HepG2 (cell line): ENCODE measurements around the gene LRRC45. TPM values are rescaled to one million over a fixed set of nuclear protein-coding genes. Genes with fewer than 3 reads are reported as not detected.

Experiments used
- ATAC-seq: fragments of 200-7000 bp; cut with Tn5 transposase; 3 replicates; pipeline ENCODE4 v1.9.1; 2020; ENCODE audit warnings: mild to moderate bottlenecking, moderate library complexity
- BruUV-seq: library from RNA; stranded (reverse); fragments of 400-500 nt; replicated peaks from 2 replicates; lab custom pipeline; 2021; lab: Mats Ljungman, UMichigan
- CTCF ChIA-PET: fragments of 300-600 bp; formaldehyde crosslinking; extraction: SDS; loops from one replicate; lab custom pipeline; 2021; ENCODE audit warnings: low total read pairs, inconsistent platforms, low intra/inter-chr PET ratio; lab: Yijun Ruan, JAX
- POLR2A ChIA-PET: fragments of 350-600 bp; sonication (Branson Sonifier 250); formaldehyde crosslinking; loops from one replicate; lab custom pipeline; 2020; ENCODE audit warnings: antibody characterized with exemption, inconsistent platforms; lab: Yijun Ruan, JAX
- DNase-seq: peaks from one replicate; pipeline ENCODE4 v3.0.0-alpha.2; 2015; ENCODE audit warnings: low spot score
- FAIRE-seq: peaks from 3 replicates; lab custom pipeline; 2011; peaks lifted over from hg19 to GRCh38; lab: Jason Lieb, UNC
- H2AFZ ChIP-seq: one replicate; pipeline ENCODE4 v1.6.1; 2011; ENCODE audit warnings: low read length, inconsistent platforms
- H3K27ac ChIP-seq: fragments of 300-600 bp; 3 replicates; pipeline ENCODE4 v1.8.0; 2011; ENCODE audit warnings: mixed run types, mild to moderate bottlenecking, mixed read lengths, low read length, inconsistent platforms; ENCODE audit not compliant: insufficient read depth; ENCODE audit errors: extremely low read length
- H3K27me3 ChIP-seq, 2 experiments: fragments of 200-600 bp in 1 of 2; 2 replicates in 1 of 2; 3 replicates in 1 of 2; pipeline versions ENCODE4 v1.6.0 to v1.8.0; 2011; ENCODE audit warnings: low read length in 2 of 2, mild to moderate bottlenecking in 2 of 2, moderate library complexity in 2 of 2, inconsistent platforms in 1 of 2; ENCODE audit not compliant: insufficient read depth in 2 of 2, control insufficient read depth in 1 of 2
- H3K36me3 ChIP-seq, 2 experiments: fragments of 200-600 bp in 1 of 2; replicated peaks in 1 of 2; 2 replicates in 1 of 2; 3 replicates in 1 of 2; pipeline versions ENCODE4 v1.5.1 to v1.8.0; 2011; ENCODE audit warnings: low read length in 2 of 2, inconsistent platforms in 1 of 2; ENCODE audit not compliant: insufficient read depth in 2 of 2, control insufficient read depth in 1 of 2
- H3K4me1 ChIP-seq: 2 replicates; pipeline ENCODE4 v1.5.1; 2012; ENCODE audit warnings: low read length, inconsistent platforms; ENCODE audit not compliant: insufficient read depth
- H3K4me2 ChIP-seq: 2 replicates; pipeline ENCODE4 v1.6.0; 2011; ENCODE audit warnings: low read depth, low read length, inconsistent platforms
- H3K4me3 ChIP-seq, 3 experiments: fragments of 200-600 bp in 1 of 3; sonication (generic), shearing (Covaris generic) in 1 of 3; replicated peaks in 1 of 3; 2 replicates each; pipeline ENCODE4 v1.5.1; 2011 to 2016; ENCODE audit warnings: low read length in 3 of 3, inconsistent platforms in 2 of 3, low read depth in 2 of 3, mild to moderate bottlenecking in 2 of 3, control low read depth in 1 of 3, mixed read lengths in 1 of 3; ENCODE audit not compliant: insufficient read depth in 1 of 3
- H3K79me2 ChIP-seq: one replicate; pipeline ENCODE4 v1.6.1; 2011; ENCODE audit warnings: low read length, inconsistent platforms; ENCODE audit not compliant: insufficient read depth
- H3K9ac ChIP-seq: 2 replicates; pipeline ENCODE4 v1.6.0; 2011; ENCODE audit warnings: mild to moderate bottlenecking, low read depth, low read length, inconsistent platforms; ENCODE audit not compliant: insufficient read depth
- H3K9me3 ChIP-seq: 2 replicates; pipeline ENCODE4 v1.5.1; 2012; ENCODE audit warnings: mild to moderate bottlenecking, low read length
- H4K20me1 ChIP-seq: 2 replicates; pipeline ENCODE4 v1.6.0; 2011; ENCODE audit warnings: inconsistent platforms, mild to moderate bottlenecking, low read length, moderate library complexity; ENCODE audit not compliant: insufficient read depth
- DNMT1 ChIP-seq: sonication (generic); formaldehyde crosslinking; IDR thresholded peaks from 2 replicates; pipeline ENCODE4 v1.5.1; 2020; ENCODE audit warnings: mild to moderate bottlenecking, missing genetic modification reagents
- FOSL1 ChIP-seq: sonication (generic); formaldehyde crosslinking; IDR thresholded peaks from 2 replicates; pipeline ENCODE4 v1.9.0; 2021; ENCODE audit warnings: missing genetic modification reagents, borderline replicate concordance
- MED8 ChIP-seq: sonication (generic); formaldehyde crosslinking; IDR thresholded peaks from 2 replicates; pipeline ENCODE4 v1.8.1; 2023; ENCODE audit warnings: mild to moderate bottlenecking, missing genetic modification reagents; ENCODE audit not compliant: insufficient replicate concordance
- PAWR ChIP-seq: sonication (generic); formaldehyde crosslinking; IDR thresholded peaks from 2 replicates; pipeline ENCODE4 v1.4.0; 2020; ENCODE audit warnings: missing genetic modification reagents, mild to moderate bottlenecking, borderline replicate concordance
- RFXAP ChIP-seq: sonication (generic); formaldehyde crosslinking; IDR thresholded peaks from 2 replicates; pipeline ENCODE4 v1.4.0; 2020; ENCODE audit warnings: missing genetic modification reagents, borderline replicate concordance
- SAFB2 ChIP-seq: sonication (generic); formaldehyde crosslinking; IDR thresholded peaks from 2 replicates; pipeline ENCODE4 v1.5.1; 2020; ENCODE audit warnings: missing genetic modification reagents, low read depth, mild to moderate bottlenecking, borderline replicate concordance
- TAF15 ChIP-seq: fragments of 200-400 bp; formaldehyde crosslinking; IDR thresholded peaks from one replicate; pipeline ENCODE4 v1.6.1; 2018; ENCODE audit warnings: mild to moderate bottlenecking, low read depth, low read length; ENCODE audit not compliant: poor library complexity, severe bottlenecking
- ZNF230 ChIP-seq: sonication (generic); formaldehyde crosslinking; IDR thresholded peaks from 2 replicates; pipeline ENCODE4 v1.4.0; 2020; ENCODE audit warnings: mild to moderate bottlenecking, missing genetic modification reagents
- ZNF510 ChIP-seq: sonication (generic); formaldehyde crosslinking; IDR thresholded peaks from 2 replicates; pipeline ENCODE4 v1.4.0; 2020; ENCODE audit warnings: low read depth, mild to moderate bottlenecking, missing genetic modification reagents
- WGBS: methylation state at CpG from one replicate; pipeline ENCODE4 v1.1.6; 2017; ENCODE audit warnings: low lambda C conversion rate; 5-methylcytosine and 5-hydroxymethylcytosine counted together
- in situ Hi-C: cut with HindIII; loops from 2 replicates; pipeline ENCODE4 v1.10.0; 2017; ENCODE audit warnings: low pct_unique_long_range_greater_than_20kb; ENCODE audit not compliant: extremely low pct_ligation_motif_present
- intact Hi-C: fragments of 100-400 bp; cut with micrococcal nuclease; formaldehyde crosslinking; loops from one replicate; pipeline ENCODE4 v1.10.0; 2022; ENCODE audit not compliant: unreplicated experiment
- polyA plus RNA-seq, 8 experiments: library from polyadenylated mRNA; depleted of rRNA in 3 of 8; stranded (reverse) in 7 of 8; unstranded in 1 of 8; fragments of >200 nt; fragmentation: Illumina TruSeq in 4 of 8; extraction: Trizol in 4 of 8; gene quantifications; 2 replicates each; pipeline versions ENCODE4 v1.2.1 to v1.2.3, GENCODE V29; 2011 to 2016; ENCODE audit warnings: low read depth in 4 of 8, missing spikeins in 1 of 8, mixed read lengths in 1 of 8; ENCODE audit not compliant: insufficient read depth in 1 of 8
- total RNA-seq, 5 experiments: library from RNA; depleted of rRNA; stranded (reverse); fragments of >200 nt; fragmentation: Illumina TruSeq; extraction: Trizol; gene quantifications; 2 replicates each; pipeline ENCODE4 v1.2.3, GENCODE V29; 2016; ENCODE audit warnings: low read depth in 1 of 5
- TF ChIP-seq, protein P1 (sequence below): sonication (generic); formaldehyde crosslinking; IDR thresholded peaks from 2 replicates; pipeline ENCODE4 v1.4.0; 2020; ENCODE audit warnings: missing genetic modification reagents, low read depth, mild to moderate bottlenecking, borderline replicate concordance
- TF ChIP-seq, protein P2 (sequence below): sonication (generic); formaldehyde crosslinking; IDR thresholded peaks from 2 replicates; pipeline ENCODE4 v1.4.0; 2020; ENCODE audit warnings: mild to moderate bottlenecking, missing genetic modification reagents, borderline replicate concordance
- TF ChIP-seq, protein P3 (sequence below): sonication (generic); formaldehyde crosslinking; IDR thresholded peaks from 2 replicates; pipeline ENCODE4 v1.9.0; 2022; ENCODE audit warnings: low read depth, missing genetic modification reagents
- TF ChIP-seq, protein P4 (sequence below): sonication (generic); formaldehyde crosslinking; IDR thresholded peaks from 2 replicates; pipeline ENCODE4 v1.8.1; 2023; ENCODE audit warnings: mild to moderate bottlenecking, missing genetic modification reagents

Gene LRRC45
- total and polyA plus RNA-seq, 2 of the 13 experiments (the other 11 are each of a cell fraction or from before 2014, with no cell fraction given) = 11.6 to 48.1 TPM

DNA sequence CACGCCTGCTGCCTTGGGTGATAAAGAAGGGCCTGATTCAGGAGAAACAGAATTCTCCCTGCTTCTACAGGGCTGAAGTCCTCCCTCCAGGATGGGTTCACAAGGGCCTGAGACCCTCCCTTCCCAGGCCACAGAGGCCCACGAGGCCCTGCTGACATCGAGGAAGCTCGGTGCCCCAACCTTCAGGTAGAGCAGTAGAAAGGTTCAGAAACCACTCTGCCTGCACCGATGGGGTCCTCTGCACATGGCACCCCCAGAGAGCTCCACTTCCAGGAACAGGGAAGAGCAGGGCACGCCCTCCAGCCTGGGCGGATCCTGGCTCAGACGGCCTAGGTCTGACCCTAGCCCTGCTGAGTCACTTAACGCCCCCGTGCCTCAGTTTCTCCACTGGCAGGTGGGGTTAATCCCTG is 1.2 kb upstream of the LRRC45 start:
- in situ Hi-C loops = loop anchor here (5.0 kb wide), 1 partner anchor 65 kb away; no protein-coding TSS in a partner anchor
- H3K4me1 ChIP-seq = peaks cover 79% of the 10 kb centered on the region
- H3K9me3 ChIP-seq = no peaks in the 10 kb centered on the region
- H3K4me2 ChIP-seq = peak overlapping the region; percentile 95
- H3K27ac ChIP-seq = peak overlapping the region; percentile 78
- no peak for DNase-seq
- H2AFZ ChIP-seq = no peak overlapping the region
- BruUV-seq = no TSS peak
- peaks cover 41% of the 10 kb centered on the region for H3K79me2 ChIP-seq
- WGBS = 5% methylated on average over 5 of the region's 10 CpGs
- no peaks in the 10 kb centered on the region; a peak in 1 of 5 replicates for H3K27me3 ChIP-seq
- FAIRE-seq = peak; percentile 59
- intact Hi-C loops = loop anchor here (1.0 to 5.0 kb wide), 5 partner anchors 22 to 155 kb away; no protein-coding TSS in a partner anchor
- ChIA-PET CTCF (interaction anchor here (0.9 to 6.8 kb wide), 7 partner anchors 21 to 132 kb away, joined by 3 to 181 read pairs (median 5); partner anchors contain the start of genes ALYREF, ANAPC11 and NOTUM), POLR2A (interaction anchor here (0.9 to 14.1 kb wide), 22 partner anchors 8 to 295 kb away, joined by 3 to 470 read pairs (median 8); partner anchors contain the start of genes DCXR, FASN, MAFG and NOTUM)
- H3K36me3 ChIP-seq = peaks cover 4 to 5% of the 10 kb centered on the region in 2 experiments; a peak in 3 of 5 replicates
- no peaks in the 10 kb centered on the region; the same call in 1 of the 2 replicates for H4K20me1 ChIP-seq
- peak overlapping the region; percentile 95 for H3K9ac ChIP-seq
- peak; percentile 12 for ATAC-seq
- peak overlapping the region; percentile 79 to 90 (median 88) for H3K4me3 ChIP-seq
- 0 out of 2 replicates have a peak, but pooled peaks have one; percentile 7 for TF ChIP-seq ZNF510 (CRISPR knock-in tag)
- TF ChIP-seq, protein P1, sequence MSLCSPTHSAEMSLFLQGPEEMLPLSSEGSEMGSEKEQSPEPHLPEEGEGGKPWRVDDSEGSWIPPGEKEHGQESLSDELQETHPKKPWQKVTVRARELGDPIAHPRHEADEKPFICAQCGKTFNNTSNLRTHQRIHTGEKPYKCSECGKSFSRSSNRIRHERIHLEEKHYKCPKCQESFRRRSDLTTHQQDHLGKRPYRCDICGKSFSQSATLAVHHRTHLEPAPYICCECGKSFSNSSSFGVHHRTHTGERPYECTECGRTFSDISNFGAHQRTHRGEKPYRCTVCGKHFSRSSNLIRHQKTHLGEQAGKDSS = peak; percentile 17; the same call in 1 of the 2 replicates
- TF ChIP-seq RFXAP (CRISPR knock-in tag) = no peak
- TF ChIP-seq PAWR (CRISPR knock-in tag) = no peak
- no peak for TF ChIP-seq SAFB2 (CRISPR knock-in tag)
- TF ChIP-seq, protein P2, sequence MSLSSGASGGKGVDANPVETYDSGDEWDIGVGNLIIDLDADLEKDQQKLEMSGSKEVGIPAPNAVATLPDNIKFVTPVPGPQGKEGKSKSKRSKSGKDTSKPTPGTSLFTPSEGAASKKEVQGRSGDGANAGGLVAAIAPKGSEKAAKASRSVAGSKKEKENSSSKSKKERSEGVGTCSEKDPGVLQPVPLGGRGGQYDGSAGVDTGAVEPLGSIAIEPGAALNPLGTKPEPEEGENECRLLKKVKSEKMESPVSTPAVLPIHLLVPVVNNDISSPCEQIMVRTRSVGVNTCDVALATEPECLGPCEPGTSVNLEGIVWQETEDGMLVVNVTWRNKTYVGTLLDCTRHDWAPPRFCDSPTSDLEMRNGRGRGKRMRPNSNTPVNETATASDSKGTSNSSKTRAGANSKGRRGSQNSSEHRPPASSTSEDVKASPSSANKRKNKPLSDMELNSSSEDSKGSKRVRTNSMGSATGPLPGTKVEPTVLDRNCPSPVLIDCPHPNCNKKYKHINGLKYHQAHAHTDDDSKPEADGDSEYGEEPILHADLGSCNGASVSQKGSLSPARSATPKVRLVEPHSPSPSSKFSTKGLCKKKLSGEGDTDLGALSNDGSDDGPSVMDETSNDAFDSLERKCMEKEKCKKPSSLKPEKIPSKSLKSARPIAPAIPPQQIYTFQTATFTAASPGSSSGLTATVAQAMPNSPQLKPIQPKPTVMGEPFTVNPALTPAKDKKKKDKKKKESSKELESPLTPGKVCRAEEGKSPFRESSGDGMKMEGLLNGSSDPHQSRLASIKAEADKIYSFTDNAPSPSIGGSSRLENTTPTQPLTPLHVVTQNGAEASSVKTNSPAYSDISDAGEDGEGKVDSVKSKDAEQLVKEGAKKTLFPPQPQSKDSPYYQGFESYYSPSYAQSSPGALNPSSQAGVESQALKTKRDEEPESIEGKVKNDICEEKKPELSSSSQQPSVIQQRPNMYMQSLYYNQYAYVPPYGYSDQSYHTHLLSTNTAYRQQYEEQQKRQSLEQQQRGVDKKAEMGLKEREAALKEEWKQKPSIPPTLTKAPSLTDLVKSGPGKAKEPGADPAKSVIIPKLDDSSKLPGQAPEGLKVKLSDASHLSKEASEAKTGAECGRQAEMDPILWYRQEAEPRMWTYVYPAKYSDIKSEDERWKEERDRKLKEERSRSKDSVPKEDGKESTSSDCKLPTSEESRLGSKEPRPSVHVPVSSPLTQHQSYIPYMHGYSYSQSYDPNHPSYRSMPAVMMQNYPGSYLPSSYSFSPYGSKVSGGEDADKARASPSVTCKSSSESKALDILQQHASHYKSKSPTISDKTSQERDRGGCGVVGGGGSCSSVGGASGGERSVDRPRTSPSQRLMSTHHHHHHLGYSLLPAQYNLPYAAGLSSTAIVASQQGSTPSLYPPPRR (CRISPR knock-in tag) = no peak
- TF ChIP-seq, protein P3, sequence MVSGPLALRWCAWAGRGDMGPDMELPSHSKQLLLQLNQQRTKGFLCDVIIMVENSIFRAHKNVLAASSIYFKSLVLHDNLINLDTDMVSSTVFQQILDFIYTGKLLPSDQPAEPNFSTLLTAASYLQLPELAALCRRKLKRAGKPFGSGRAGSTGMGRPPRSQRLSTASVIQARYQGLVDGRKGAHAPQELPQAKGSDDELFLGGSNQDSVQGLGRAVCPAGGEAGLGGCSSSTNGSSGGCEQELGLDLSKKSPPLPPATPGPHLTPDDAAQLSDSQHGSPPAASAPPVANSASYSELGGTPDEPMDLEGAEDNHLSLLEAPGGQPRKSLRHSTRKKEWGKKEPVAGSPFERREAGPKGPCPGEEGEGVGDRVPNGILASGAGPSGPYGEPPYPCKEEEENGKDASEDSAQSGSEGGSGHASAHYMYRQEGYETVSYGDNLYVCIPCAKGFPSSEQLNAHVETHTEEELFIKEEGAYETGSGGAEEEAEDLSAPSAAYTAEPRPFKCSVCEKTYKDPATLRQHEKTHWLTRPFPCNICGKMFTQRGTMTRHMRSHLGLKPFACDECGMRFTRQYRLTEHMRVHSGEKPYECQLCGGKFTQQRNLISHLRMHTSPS (CRISPR knock-in tag) = no peak
- TF ChIP-seq MED8 (CRISPR knock-in tag) = peak; percentile 2
- no peak for TF ChIP-seq FOSL1 (CRISPR knock-in tag)
- no peak for TF ChIP-seq DNMT1 (CRISPR knock-in tag)
- no peak for TF ChIP-seq ZNF230
- TF ChIP-seq, protein P4, sequence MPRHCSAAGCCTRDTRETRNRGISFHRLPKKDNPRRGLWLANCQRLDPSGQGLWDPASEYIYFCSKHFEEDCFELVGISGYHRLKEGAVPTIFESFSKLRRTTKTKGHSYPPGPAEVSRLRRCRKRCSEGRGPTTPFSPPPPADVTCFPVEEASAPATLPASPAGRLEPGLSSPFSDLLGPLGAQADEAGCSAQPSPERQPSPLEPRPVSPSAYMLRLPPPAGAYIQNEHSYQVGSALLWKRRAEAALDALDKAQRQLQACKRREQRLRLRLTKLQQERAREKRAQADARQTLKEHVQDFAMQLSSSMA = no peak
- no peak for TF ChIP-seq TAF15
